Psoas muscle (tissue), 8 donors: ENCODE results near the gene CDH9. TPM values are rescaled to one million over a fixed set of nuclear protein-coding genes. Genes with fewer than 3 reads are reported as not detected.

Experiments
- ATAC-seq, 4 donors: fragments of 200-7000 bp; cut with Tn5 transposase; one replicate each; pipeline ENCODE4 v1.9.1; 2020; ENCODE audit warnings: moderate library complexity in 3 of 4, mild to moderate bottlenecking in 2 of 4
- DNase-seq, 2 donors: peaks; one replicate each; pipeline ENCODE4 v3.0.0-alpha.2; 2020
- H3K27ac ChIP-seq: fragments of 200-600 bp; one replicate; pipeline ENCODE4 v1.8.0; 2022
- H3K27me3 ChIP-seq, 3 donors: fragments of 200-600 bp in 1 of 3; one replicate each; pipeline versions ENCODE4 v1.6.1 to v1.8.0; 2013 to 2022; ENCODE audit warnings: low read length in 2 of 3, mild to moderate bottlenecking in 2 of 3, moderate library complexity in 1 of 3; ENCODE audit not compliant: insufficient read depth in 3 of 3
- H3K36me3 ChIP-seq, 2 donors: fragments of 200-600 bp in 1 of 2; one replicate each; pipeline versions ENCODE4 v1.6.1 to v1.8.0; 2013 to 2022; ENCODE audit warnings: low read depth in 1 of 2, mild to moderate bottlenecking in 1 of 2, moderate library complexity in 1 of 2; ENCODE audit not compliant: insufficient read depth in 1 of 2
- H3K4me1 ChIP-seq: fragments of 200-600 bp; one replicate; pipeline ENCODE4 v1.8.0; 2022
- H3K4me3 ChIP-seq: fragments of 200-600 bp; one replicate; pipeline ENCODE4 v1.8.0; 2022; ENCODE audit warnings: mild to moderate bottlenecking
- H3K9me3 ChIP-seq: fragments of 200-600 bp; one replicate; pipeline ENCODE4 v1.8.0; 2022
- WGBS, 3 donors: extraction: QIAGEN DNeasy Blood & Tissue Kit; methylation state at CpG; one replicate each; pipeline versions ENCODE4 v1.1.6 to v1.1.7; 2013; 5-methylcytosine and 5-hydroxymethylcytosine counted together
- intact Hi-C, 2 donors: fragments of 100-400 bp; cut with DNase I; formaldehyde crosslinking; loops; one replicate each; pipeline versions ENCODE4 v1.11.0 to v1.14.2; 2022
- polyA plus RNA-seq, 3 donors: library from polyadenylated mRNA; stranded (reverse); fragments of 200-250 nt; gene quantifications; one replicate each; pipeline ENCODE4 v1.2.3, GENCODE V29; 2013
- total RNA-seq, 4 donors: library from RNA; stranded (reverse); fragmentation: NEBNext Ultra II Directional in 2 of 4; extraction: Animal tissue kit (Norgen Biotek cat#: 25700) in 2 of 4; gene quantifications; one replicate each; pipeline versions ENCODE4 v1.2.1 to v1.2.4, GENCODE V29; 2021 to 2023
- TF ChIP-seq, protein P1 (sequence below): fragments of 200-600 bp; IDR thresholded peaks from one replicate; pipeline ENCODE4 v1.8.0; 2022; ENCODE audit warnings: antibody characterized with exemption
- donor health status: healthy with polysubstance abuse.
- donor health status: DM: no; HTN: no; CAD: no; lungs with moderate emphysema.
- donor health status: Bipolar disorder and iron deficiency.
- donor health status: healthy.
- donor health status: DM: yes; HTN: yes; CAD: no.
- donor health status: DM: no; HTN: no; CAD: no.
- donor health status: DM: no; HTN: no; CAD: no.
- donor health status: DM: yes; HTN: yes; CAD: no.

CDH9 gene
- total and polyA plus RNA-seq, 7 donors, result not detected

- Histone ChIP-seq H3K36me3 (no peaks in the 10 kb centered on the region), H3K4me1 (no peaks in the 10 kb centered on the region), H3K9me3 (no peaks in the 10 kb centered on the region), H3K27ac (no peak overlapping the region), H3K27me3 (no peaks in the 10 kb centered on the region), H3K4me3 (no peak overlapping the region)
- TF ChIP-seq, protein P1, sequence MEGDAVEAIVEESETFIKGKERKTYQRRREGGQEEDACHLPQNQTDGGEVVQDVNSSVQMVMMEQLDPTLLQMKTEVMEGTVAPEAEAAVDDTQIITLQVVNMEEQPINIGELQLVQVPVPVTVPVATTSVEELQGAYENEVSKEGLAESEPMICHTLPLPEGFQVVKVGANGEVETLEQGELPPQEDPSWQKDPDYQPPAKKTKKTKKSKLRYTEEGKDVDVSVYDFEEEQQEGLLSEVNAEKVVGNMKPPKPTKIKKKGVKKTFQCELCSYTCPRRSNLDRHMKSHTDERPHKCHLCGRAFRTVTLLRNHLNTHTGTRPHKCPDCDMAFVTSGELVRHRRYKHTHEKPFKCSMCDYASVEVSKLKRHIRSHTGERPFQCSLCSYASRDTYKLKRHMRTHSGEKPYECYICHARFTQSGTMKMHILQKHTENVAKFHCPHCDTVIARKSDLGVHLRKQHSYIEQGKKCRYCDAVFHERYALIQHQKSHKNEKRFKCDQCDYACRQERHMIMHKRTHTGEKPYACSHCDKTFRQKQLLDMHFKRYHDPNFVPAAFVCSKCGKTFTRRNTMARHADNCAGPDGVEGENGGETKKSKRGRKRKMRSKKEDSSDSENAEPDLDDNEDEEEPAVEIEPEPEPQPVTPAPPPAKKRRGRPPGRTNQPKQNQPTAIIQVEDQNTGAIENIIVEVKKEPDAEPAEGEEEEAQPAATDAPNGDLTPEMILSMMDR, result no peak
- ATAC-seq (no peak), DNase-seq (no peak)
- intact Hi-C loops, result no loop called here
- 60 to 73% (median 71%) methylated on average over 2 of the region's 2 CpGs for WGBS, 3 donors
These were observed 95.9 kb downstream of the CDH9 start for GRCh38 chr5:26942481-26942880.

DNA sequence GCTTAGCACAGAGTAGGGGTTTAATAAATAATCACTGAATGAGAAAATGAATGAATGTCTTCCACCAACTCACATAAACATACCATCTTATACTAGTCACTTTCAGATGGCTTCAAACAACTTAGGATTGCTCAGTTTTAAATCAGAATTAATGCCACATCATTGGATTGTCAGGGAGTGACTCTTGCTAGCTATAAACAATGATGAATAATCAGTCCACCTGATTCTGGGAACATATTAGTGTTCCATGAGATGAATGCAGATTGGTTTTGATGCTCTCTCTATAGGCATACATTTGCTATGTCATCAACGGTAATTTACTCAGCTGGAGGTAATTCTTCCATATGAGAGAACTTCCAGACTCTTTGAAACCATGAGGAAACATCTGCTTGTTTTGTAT is 97.4 kb downstream of the CDH9 start:
- no peaks in the 10 kb centered on the region for H3K4me1 ChIP-seq
- intact Hi-C loops, result no loop called here
- 59 to 65% (median 61%) methylated on average over 1 of the region's 1 CpG for WGBS, 3 donors
- DNase-seq (no peak), ATAC-seq (no peak)
- H3K4me3 ChIP-seq, result no peak overlapping the region
- no peaks in the 10 kb centered on the region for H3K9me3 ChIP-seq
- no peaks in the 10 kb centered on the region for H3K27me3 ChIP-seq
- no peaks in the 10 kb centered on the region for H3K36me3 ChIP-seq
- TF ChIP-seq, protein P1, result no peak
- no peak overlapping the region for H3K27ac ChIP-seq

DNA sequence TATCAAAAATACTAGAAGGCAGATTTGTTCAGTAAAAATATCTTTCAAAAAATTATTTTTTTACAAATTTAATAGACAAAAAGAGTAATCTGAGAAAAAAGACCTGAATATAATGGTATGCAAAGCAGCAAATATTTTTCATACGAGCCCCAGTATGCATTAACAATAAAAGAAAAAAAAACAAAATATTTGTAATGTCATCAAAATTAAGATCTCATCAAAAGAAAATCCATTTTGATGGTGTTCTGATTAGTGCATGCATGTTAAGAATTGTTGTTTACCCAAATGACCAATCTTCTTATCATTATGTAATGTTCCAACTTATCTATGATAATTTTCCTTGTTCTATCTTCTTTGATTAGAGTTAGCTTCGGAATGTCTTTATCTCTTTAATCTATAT is 106.1 kb downstream of the CDH9 start:
- Histone ChIP-seq H3K4me3 (no peak overlapping the region), H3K27ac (no peak overlapping the region), H3K36me3 (no peaks in the 10 kb centered on the region), H3K27me3 (no peaks in the 10 kb centered on the region), H3K9me3 (peaks cover 2% of the 10 kb centered on the region), H3K4me1 (no peaks in the 10 kb centered on the region)
- 79 to 84% (median 80%) methylated on average over 2 of the region's 2 CpGs for WGBS, 3 donors
- TF ChIP-seq, protein P1, result no peak
- ATAC-seq (no peak), DNase-seq (no peak)
- intact Hi-C loops, result no loop called here

DNA sequence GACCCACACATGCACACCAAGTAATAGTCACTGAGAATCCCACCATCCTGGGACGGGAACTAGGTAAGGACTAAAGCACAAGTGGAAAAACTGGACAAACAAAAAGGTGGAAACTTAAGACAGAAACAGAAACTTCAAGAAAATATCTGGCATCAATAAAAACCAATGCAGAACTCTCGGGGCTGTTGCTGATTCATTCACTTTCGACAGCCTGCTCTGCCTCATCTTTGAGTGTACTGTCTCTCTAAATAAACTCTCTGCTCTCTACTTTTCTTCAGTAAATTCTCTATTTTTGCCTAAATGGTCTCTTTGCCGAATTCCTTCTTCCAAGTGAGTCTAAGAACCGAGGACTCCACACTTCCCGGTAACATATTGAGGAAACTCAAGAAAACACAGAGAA is 116.9 kb downstream of the CDH9 start:
- Histone ChIP-seq H3K4me3 (no peak overlapping the region), H3K4me1 (no peaks in the 10 kb centered on the region), H3K27me3 (no peaks in the 10 kb centered on the region), H3K9me3 (no peaks in the 10 kb centered on the region), H3K27ac (no peak overlapping the region), H3K36me3 (no peaks in the 10 kb centered on the region)
- 83 to 91% (median 84%) methylated on average over 6 of the region's 6 CpGs for WGBS, 3 donors
- ATAC-seq (no peak), DNase-seq (no peak)
- intact Hi-C loops, result no loop called here
- TF ChIP-seq, protein P1, result no peak

DNA sequence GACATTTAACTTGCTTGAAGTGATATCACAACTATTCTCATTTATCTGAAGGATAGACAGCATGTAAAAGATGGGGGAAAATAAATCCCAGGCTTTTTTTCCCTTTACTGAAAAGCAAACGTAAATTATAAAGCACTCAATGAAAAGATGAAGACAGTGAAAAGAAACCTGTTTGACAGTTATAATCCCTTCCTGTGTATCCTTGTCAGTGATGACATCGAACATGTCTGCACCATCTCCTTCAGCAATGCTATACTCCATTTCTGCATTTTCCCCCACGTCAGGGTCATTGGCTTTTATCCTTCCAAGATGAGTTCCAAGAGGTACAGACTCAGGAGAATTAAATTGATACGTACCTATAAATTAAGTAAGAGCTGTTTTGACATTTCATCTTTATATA is 134.9 kb downstream of the CDH9 start:
- Histone ChIP-seq H3K27me3 (no peaks in the 10 kb centered on the region), H3K4me1 (no peaks in the 10 kb centered on the region), H3K4me3 (no peak overlapping the region), H3K9me3 (no peaks in the 10 kb centered on the region), H3K27ac (no peak overlapping the region), H3K36me3 (no peaks in the 10 kb centered on the region)
- intact Hi-C loops, result no loop called here
- no peak for DNase-seq
- WGBS, 3 donors, result 66 to 78% (median 77%) methylated on average over 4 of the region's 4 CpGs
- TF ChIP-seq, protein P1, result no peak
- ATAC-seq, result no peak
